B cell (primary cell): ENCODE measurements around the gene TRMT61A. TPM values are rescaled to one million over a fixed set of nuclear protein-coding genes. Genes with fewer than 3 reads are reported as not detected.

ENCODE experiments used
- ATAC-seq: fragments of 200-7000 bp; cut with Tn5 transposase; one replicate; pipeline ENCODE4 v1.10.0; 2021; ENCODE audit warnings: low read depth, mild to moderate bottlenecking, moderate number of reproducible peaks, moderate library complexity
- CTCF ChIA-PET: fragments of 350-600 bp; sonication (Branson Sonifier 250); formaldehyde crosslinking; loops from one replicate; lab custom pipeline; 2021; ENCODE audit warnings: antibody characterized with exemption, inconsistent platforms; lab: Charles Lee
- POLR2A ChIA-PET: fragments of 350-600 bp; sonication (Branson Sonifier 250); formaldehyde crosslinking; loops from one replicate; lab custom pipeline; 2021; ENCODE audit warnings: antibody characterized with exemption; lab: Charles Lee
- DNase-seq: peaks from one replicate; pipeline ENCODE4 v3.0.0; 2013
- H2AFZ ChIP-seq: 2 replicates; pipeline ENCODE4 v1.6.1; 2012; ENCODE audit warnings: mild to moderate bottlenecking, low read depth, low read length; ENCODE audit not compliant: insufficient read depth, poor library complexity, severe bottlenecking
- H3K27ac ChIP-seq, 2 donors: 1 replicate in 1 of 2; 2 replicates in 1 of 2; pipeline ENCODE4 v1.5.1; 2012 to 2013; ENCODE audit warnings: low read length in 2 of 2, mild to moderate bottlenecking in 2 of 2, moderate library complexity in 1 of 2
- H3K27me3 ChIP-seq, 4 experiments: fragments of 200-600 bp in 1 of 4; sonication (generic) in 1 of 4; replicated peaks in 1 of 4; 1 replicate in 2 of 4; 2 replicates in 2 of 4; pipeline versions ENCODE4 v1.6.1 to v1.7.0; 2013 to 2016; ENCODE audit warnings: low read length in 3 of 4, mild to moderate bottlenecking in 2 of 4, mixed read lengths in 1 of 4, moderate library complexity in 1 of 4; ENCODE audit not compliant: insufficient read depth in 4 of 4, control insufficient read depth in 3 of 4; ENCODE audit errors: control extremely low read depth in 1 of 4
- H3K36me3 ChIP-seq, 2 experiments: replicated peaks in 1 of 2; 1 replicate in 1 of 2; 2 replicates in 1 of 2; pipeline versions ENCODE4 v1.6.1 to v1.7.1; 2013; ENCODE audit warnings: low read length in 1 of 2; ENCODE audit not compliant: insufficient read depth in 2 of 2, control insufficient read depth in 1 of 2; ENCODE audit errors: control extremely low read depth in 1 of 2, extremely low read depth in 1 of 2
- H3K4me1 ChIP-seq, 2 donors: fragments of 200-600 bp in 1 of 2; sonication (generic) in 1 of 2; 1 replicate in 1 of 2; 2 replicates in 1 of 2; pipeline versions ENCODE4 v1.5.1 to v1.6.1; 2013 to 2017; ENCODE audit warnings: low read length in 2 of 2; ENCODE audit not compliant: control insufficient read depth in 2 of 2, insufficient read depth in 2 of 2
- H3K4me2 ChIP-seq: replicated peaks from 2 replicates; pipeline ENCODE3; 2012; ENCODE audit warnings: mild to moderate bottlenecking, low read depth, low read length; ENCODE audit not compliant: poor library complexity, severe bottlenecking
- H3K4me3 ChIP-seq, 5 experiments: fragments of 200-600 bp in 1 of 5; sonication (generic) in 1 of 5; 1 replicate in 3 of 5; 2 replicates in 2 of 5; pipeline versions ENCODE4 v1.5.1 to v1.7.0; 2011 to 2016; ENCODE audit warnings: low read length in 4 of 5, mild to moderate bottlenecking in 4 of 5, low read depth in 2 of 5, control low read depth in 1 of 5, moderate library complexity in 1 of 5; ENCODE audit not compliant: insufficient read depth in 1 of 5; ENCODE audit errors: control extremely low read depth in 1 of 5, extremely low read depth in 1 of 5
- H3K79me2 ChIP-seq: fragments of 200-600 bp; sonication (generic); one replicate; pipeline ENCODE4 v1.6.0; 2016; ENCODE audit warnings: low read length; ENCODE audit not compliant: control insufficient read depth, insufficient read depth
- H3K9ac ChIP-seq: fragments of 200-600 bp; sonication (generic); 2 replicates; pipeline ENCODE4 v1.6.1; 2017; ENCODE audit warnings: mild to moderate bottlenecking, low read length, moderate library complexity
- H3K9me3 ChIP-seq, 3 donors: one replicate each; pipeline versions ENCODE4 v1.6.1 to v1.7.1; 2013; ENCODE audit warnings: low read length in 2 of 3; ENCODE audit not compliant: control insufficient read depth in 2 of 3, insufficient read depth in 1 of 3; ENCODE audit errors: control extremely low read depth in 1 of 3
- H4K20me1 ChIP-seq: 2 replicates; pipeline ENCODE4 v1.6.0; 2012; ENCODE audit warnings: mild to moderate bottlenecking, low read length; ENCODE audit not compliant: insufficient read depth, control insufficient read depth, poor library complexity, severe bottlenecking
- H3K27ac Mint-ChIP-seq: one replicate; pipeline ENCODE4 v1.8.0; 2021; ENCODE audit warnings: mixed read lengths
- H3K27me3 Mint-ChIP-seq: one replicate; pipeline ENCODE4 v1.8.0; 2021; ENCODE audit warnings: mixed read lengths
- H3K4me1 Mint-ChIP-seq: one replicate; pipeline ENCODE4 v1.8.0; 2021; ENCODE audit warnings: mixed read lengths
- H3K4me3 Mint-ChIP-seq: one replicate; pipeline ENCODE4 v1.8.0; 2021; ENCODE audit warnings: mixed read lengths
- H3K9me3 Mint-ChIP-seq: one replicate; pipeline ENCODE4 v1.8.0; 2022; ENCODE audit warnings: mixed read lengths; ENCODE audit not compliant: insufficient read depth
- CTCF ChIP-seq: fragments of 200-600 bp; IDR thresholded peaks from one replicate; pipeline ENCODE4 v1.8.0; 2022; ENCODE audit warnings: antibody characterized with exemption, mild to moderate bottlenecking
- EZH2 ChIP-seq: IDR thresholded peaks from 2 replicates; pipeline ENCODE4 v1.6.1; 2012; ENCODE audit warnings: borderline replicate concordance, low read depth, mild to moderate bottlenecking, moderate library complexity, low read length; ENCODE audit not compliant: insufficient read depth, poor library complexity, severe bottlenecking
- WGBS: methylation state at CpG from one replicate; pipeline ENCODE4 v1.1.5; 2013; ENCODE audit warnings: missing lambda C conversion rate; ENCODE audit not compliant: insufficient coverage; 5-methylcytosine and 5-hydroxymethylcytosine counted together
- intact Hi-C: fragments of 100-400 bp; cut with micrococcal nuclease; formaldehyde crosslinking; loops from one replicate; pipeline ENCODE4 v1.10.0; 2022
- polyA plus RNA-seq: library from polyadenylated mRNA; depleted of rRNA; stranded (reverse); fragments of >200 nt; gene quantifications from 2 replicates; pipeline ENCODE4 v1.2.3, GENCODE V29; 2012
- total RNA-seq, 2 donors: library from RNA; stranded (reverse); fragments of 120-200 nt in 1 of 2; gene quantifications; 1 replicate in 1 of 2; 2 replicates in 1 of 2; pipeline versions ENCODE4 v1.2.3 to v1.2.4, GENCODE V29; 2013 to 2022

Gene TRMT61A
- total and polyA plus RNA-seq, 2 donors (not counting 1 experiment from before 2014, with no cell fraction given) = 9.5 to 18.4 TPM

- no peak for ATAC-seq
- TF ChIP-seq CTCF = no peak
- TF ChIP-seq EZH2 = no peak
- CTCF ChIA-PET = interaction anchor here (0.8 to 9.3 kb wide), 2 partner anchors 31 to 51 kb away, joined by 3 to 128 read pairs; no protein-coding TSS in a partner anchor
- H3K9me3 ChIP-seq = no peaks in the 10 kb centered on the region
- intact Hi-C loops = no loop called here
- peaks cover 0 to 6% (median 0%) of the 10 kb centered on the region in 4 experiments for H3K27me3 ChIP-seq
- H4K20me1 ChIP-seq = peaks cover 44% of the 10 kb centered on the region
- DNase-seq = no peak
- no peak overlapping the region for H3K4me3 Mint-ChIP-seq
- H3K27me3 Mint-ChIP-seq = no peaks in the 10 kb centered on the region
- no peak overlapping the region for H2AFZ ChIP-seq
- no peaks in the 10 kb centered on the region for H3K9me3 Mint-ChIP-seq
- H3K27ac ChIP-seq = no peak overlapping the region
- H3K4me3 ChIP-seq = no peak overlapping the region
- POLR2A ChIA-PET = no interaction called here
- no peak overlapping the region for H3K9ac ChIP-seq
- peaks cover 0 to 7% of the 10 kb centered on the region in 2 experiments for H3K36me3 ChIP-seq
- no peak overlapping the region for H3K27ac Mint-ChIP-seq
- H3K79me2 ChIP-seq = peaks cover 65% of the 10 kb centered on the region
- H3K4me1 Mint-ChIP-seq = peaks cover 8% of the 10 kb centered on the region
- peaks cover 0 to 6% of the 10 kb centered on the region in 2 donors for H3K4me1 ChIP-seq
- no peak overlapping the region for H3K4me2 ChIP-seq
- 97% methylated on average over 20 of the region's 22 CpGs for WGBS
Observed at GRCh38 chr14:103550451-103551337, 21.7 kb downstream of the TRMT61A start.

GRCh38 chr14:103551338-103551762, 22.4 kb downstream of the TRMT61A start:
- no peak overlapping the region for H2AFZ ChIP-seq
- CTCF ChIA-PET = interaction anchor here (0.8 to 9.3 kb wide), 3 partner anchors 17 to 51 kb away, joined by 3 to 128 read pairs (median 3); no protein-coding TSS in a partner anchor
- H3K4me1 Mint-ChIP-seq = peaks cover 8% of the 10 kb centered on the region
- no peaks in the 10 kb centered on the region for H3K9me3 Mint-ChIP-seq
- H3K4me3 Mint-ChIP-seq = no peak overlapping the region
- H3K9me3 ChIP-seq = no peaks in the 10 kb centered on the region
- 97% methylated on average over 17 of the region's 17 CpGs for WGBS
- no peak for ATAC-seq
- TF ChIP-seq EZH2 (no peak), CTCF (no peak)
- H3K27me3 Mint-ChIP-seq = no peaks in the 10 kb centered on the region
- H3K4me2 ChIP-seq = no peak overlapping the region
- no peak for DNase-seq
- H3K4me1 ChIP-seq = peaks cover 0 to 6% of the 10 kb centered on the region in 2 donors
- H3K27me3 ChIP-seq = peaks cover 0 to 3% (median 0%) of the 10 kb centered on the region in 4 experiments
- H3K36me3 ChIP-seq = peaks cover 0 to 7% of the 10 kb centered on the region in 2 experiments
- no peak overlapping the region for H3K27ac Mint-ChIP-seq
- POLR2A ChIA-PET = no interaction called here
- H4K20me1 ChIP-seq = peaks cover 44% of the 10 kb centered on the region
- no peak overlapping the region for H3K27ac ChIP-seq
- intact Hi-C loops = no loop called here
- H3K4me3 ChIP-seq = no peak overlapping the region
- no peak overlapping the region for H3K9ac ChIP-seq
- peaks cover 69% of the 10 kb centered on the region for H3K79me2 ChIP-seq
